Spleen (tissue), 11 donors: Measurements from ENCODE around the gene SEMA6D. TPM values are rescaled to one million over a fixed set of nuclear protein-coding genes. Genes with fewer than 3 reads are reported as not detected.

Experiments used
- DNase-seq: peaks from one replicate; pipeline ENCODE4 v3.0.0-alpha.2; 2020
- H3K27ac ChIP-seq, 8 donors: fragments of 200-600 bp; sonication (generic) in 7 of 8; 1 replicate in 4 of 8; 2 replicates in 4 of 8; pipeline versions ENCODE4 v1.5.0 to v1.8.0; 2016 to 2021; ENCODE audit warnings: inconsistent platforms in 4 of 8, mild to moderate bottlenecking in 4 of 8, moderate library complexity in 1 of 8
- H3K27me3 ChIP-seq, 7 donors: fragments of 200-600 bp; sonication (generic) in 6 of 7; replicated peaks in 1 of 7; 1 replicate in 4 of 7; 2 replicates in 3 of 7; pipeline versions ENCODE4 v1.5.0 to v1.8.0; 2016 to 2021; ENCODE audit warnings: inconsistent platforms in 3 of 7, mild to moderate bottlenecking in 1 of 7
- H3K36me3 ChIP-seq, 6 donors: fragments of 200-600 bp; sonication (generic) in 5 of 6; 1 replicate in 4 of 6; 2 replicates in 2 of 6; pipeline versions ENCODE4 v1.5.0 to v1.8.0; 2016 to 2021; ENCODE audit warnings: inconsistent platforms in 2 of 6
- H3K4me1 ChIP-seq, 6 donors: fragments of 200-600 bp; sonication (generic) in 5 of 6; 1 replicate in 3 of 6; 2 replicates in 3 of 6; pipeline versions ENCODE4 v1.5.0 to v1.8.0; 2016 to 2021; ENCODE audit warnings: inconsistent platforms in 3 of 6
- H3K4me3 ChIP-seq, 8 donors: fragments of 200-600 bp; sonication (generic) in 7 of 8; 1 replicate in 4 of 8; 2 replicates in 4 of 8; pipeline versions ENCODE4 v1.5.0 to v1.8.0; 2016 to 2021; ENCODE audit warnings: inconsistent platforms in 4 of 8, mild to moderate bottlenecking in 4 of 8, moderate library complexity in 2 of 8
- H3K9me3 ChIP-seq, 8 donors: fragments of 200-600 bp; sonication (generic) in 7 of 8; 1 replicate in 4 of 8; 2 replicates in 4 of 8; pipeline versions ENCODE4 v1.5.0 to v1.8.0; 2016 to 2021; ENCODE audit warnings: inconsistent platforms in 4 of 8
- CTCF ChIP-seq, 11 experiments: fragments of 200-600 bp in 7 of 11; fragments of 450-650 bp in 4 of 11; sonication (generic) in 4 of 11; IDR thresholded peaks in 8 of 11; conservative IDR thresholded peaks in 3 of 11; 1 replicate in 7 of 11; 2 replicates in 4 of 11; pipeline versions ENCODE4 v1.4.0 to v1.8.0; 2016 to 2021; ENCODE audit warnings: antibody characterized with exemption in 11 of 11, inconsistent platforms in 4 of 11, mild to moderate bottlenecking in 1 of 11
- POLR2A ChIP-seq, 3 donors: fragments of 450-650 bp; IDR thresholded peaks; one replicate each; pipeline ENCODE4 v1.5.1; 2017; ENCODE audit warnings: antibody characterized with exemption in 3 of 3, mild to moderate bottlenecking in 1 of 3
- POLR2AphosphoS5 ChIP-seq, 3 donors: sonication (generic); formaldehyde crosslinking; IDR thresholded peaks; one replicate each; pipeline ENCODE4 v1.5.1; 2017; ENCODE audit warnings: antibody characterized with exemption in 3 of 3
- WGBS, 5 donors: extraction: QIAGEN DNeasy Blood & Tissue Kit in 3 of 5; methylation state at CpG; one replicate each; pipeline versions ENCODE4 v1.1.5 to v1.1.7; 2013 to 2018; 5-methylcytosine and 5-hydroxymethylcytosine counted together
- intact Hi-C: fragments of 100-400 bp; cut with DNase I; formaldehyde crosslinking; loops from one replicate; pipeline ENCODE4 v1.15.0; 2023; ENCODE audit warnings: low total_unique reads
- polyA plus RNA-seq, 3 donors: library from polyadenylated mRNA; stranded (reverse); fragments of 200-250 nt; gene quantifications; one replicate each; pipeline ENCODE4 v1.2.1, GENCODE V29; 2013
- total RNA-seq, 7 donors: library from RNA; depleted of rRNA in 3 of 7; stranded (reverse); fragments of >200 nt in 3 of 7; fragmentation: NEBNext Ultra II Directional in 4 of 7; extraction: Animal tissue kit (Norgen Biotek cat#: 25700) in 4 of 7; gene quantifications; one replicate each; pipeline versions ENCODE4 v1.1.0 to v1.2.1, GENCODE V29; 2016 to 2021
- donor health status: healthy with polysubstance abuse.
- donor health status: DM: no; HTN: no; CAD: no; lungs with moderate emphysema.
- donor health status: DM: no; HTN: no; CAD: no.
- donor health status: Bipolar disorder and iron deficiency.
- donor health status: healthy.
- donor health status: DM: no; HTN: no; CAD: no.
- donor health status: DM: yes; HTN: yes; CAD: no.

Gene SEMA6D
- total and polyA plus RNA-seq, 10 donors = 0.52 to 6.5 (median 2.3) TPM

DNA sequence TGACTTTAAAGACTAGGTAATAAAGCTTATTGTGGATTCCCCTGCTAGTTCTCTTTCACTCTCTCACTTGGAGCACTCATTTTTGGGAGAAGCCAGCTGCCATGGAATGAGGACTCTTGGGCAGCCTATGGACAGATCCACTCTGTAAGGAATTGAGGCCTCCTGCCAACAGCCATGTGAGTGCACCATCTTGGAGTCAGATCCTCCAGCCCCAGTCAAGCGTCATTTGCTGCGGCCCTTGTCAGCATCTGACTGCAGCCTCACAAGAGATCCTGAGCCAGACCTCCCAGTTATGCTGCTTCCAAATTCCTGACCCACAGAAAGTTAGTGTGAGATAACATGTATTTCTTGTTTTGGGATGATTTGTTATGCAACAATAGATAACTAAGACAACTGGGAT, 101.9 kb downstream of the SEMA6D start:
- peaks cover 0 to 4% (median 0%) of the 10 kb centered on the region in 7 donors for H3K27me3 ChIP-seq
- H3K4me1 ChIP-seq = no peaks in the 10 kb centered on the region
- no peaks in the 10 kb centered on the region for H3K36me3 ChIP-seq
- no peaks in the 10 kb centered on the region for H3K9me3 ChIP-seq
- H3K27ac ChIP-seq = no peak overlapping the region
- TF ChIP-seq POLR2AphosphoS5 (IDR thresholded peaks at IDR 0.05) (no peak), CTCF (IDR thresholded peaks at IDR 0.05 in 8 of 11, conservative IDR thresholded peaks at IDR 0.05 in 3 of 11) (no peak), POLR2A (IDR thresholded peaks at IDR 0.05) (no peak)
- no peak for DNase-seq
- H3K4me3 ChIP-seq = no peak overlapping the region
- intact Hi-C loops = no loop called here
- WGBS, 5 donors = 90 to 100% (median 97%) methylated on average over 2 of the region's 2 CpGs

DNA sequence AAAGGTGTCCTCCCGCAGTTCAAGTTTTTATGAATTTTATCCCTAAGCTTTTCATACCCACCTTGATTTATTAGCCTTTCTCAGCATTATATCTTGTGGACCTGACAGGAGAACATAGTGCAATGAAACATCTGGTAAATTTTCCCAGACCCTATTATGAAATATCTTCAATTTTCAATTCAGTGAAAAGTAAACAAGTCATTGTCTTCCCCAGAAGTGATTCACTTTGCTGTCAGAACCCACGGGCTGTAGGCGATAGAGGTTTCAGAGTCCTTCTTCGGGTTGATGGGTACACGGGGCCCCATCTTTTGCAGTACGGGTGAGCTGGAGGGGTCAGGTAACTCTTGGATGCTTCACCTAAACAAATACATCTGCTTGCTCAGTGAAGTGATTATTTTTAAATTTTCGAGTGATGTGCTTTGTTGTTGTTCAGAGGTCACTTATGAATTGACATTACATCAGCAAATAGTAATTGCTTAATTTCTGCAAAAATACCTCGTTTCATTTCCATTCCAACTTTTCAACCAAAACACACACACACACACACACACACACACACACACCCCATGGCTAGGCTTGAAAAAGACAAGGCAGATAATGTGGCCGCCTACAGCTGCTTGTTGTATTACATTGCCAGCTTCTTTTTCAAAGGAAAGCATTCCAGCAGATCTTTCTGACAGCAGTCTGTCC, 102.9 kb downstream of the SEMA6D start:
- Histone ChIP-seq H3K27me3 (peaks cover 0 to 4% (median 0%) of the 10 kb centered on the region in 7 donors), H3K9me3 (no peaks in the 10 kb centered on the region), H3K4me1 (no peaks in the 10 kb centered on the region), H3K4me3 (no peak overlapping the region), H3K27ac (no peak overlapping the region), H3K36me3 (no peaks in the 10 kb centered on the region)
- WGBS, 5 donors = 69 to 91% (median 86%) methylated on average over 9 of the region's 9 CpGs
- TF ChIP-seq POLR2AphosphoS5 (IDR thresholded peaks at IDR 0.05) (no peak), CTCF (IDR thresholded peaks at IDR 0.05 in 8 of 11, conservative IDR thresholded peaks at IDR 0.05 in 3 of 11) (no peak), POLR2A (IDR thresholded peaks at IDR 0.05) (no peak)
- intact Hi-C loops = no loop called here
- no peak for DNase-seq

DNA sequence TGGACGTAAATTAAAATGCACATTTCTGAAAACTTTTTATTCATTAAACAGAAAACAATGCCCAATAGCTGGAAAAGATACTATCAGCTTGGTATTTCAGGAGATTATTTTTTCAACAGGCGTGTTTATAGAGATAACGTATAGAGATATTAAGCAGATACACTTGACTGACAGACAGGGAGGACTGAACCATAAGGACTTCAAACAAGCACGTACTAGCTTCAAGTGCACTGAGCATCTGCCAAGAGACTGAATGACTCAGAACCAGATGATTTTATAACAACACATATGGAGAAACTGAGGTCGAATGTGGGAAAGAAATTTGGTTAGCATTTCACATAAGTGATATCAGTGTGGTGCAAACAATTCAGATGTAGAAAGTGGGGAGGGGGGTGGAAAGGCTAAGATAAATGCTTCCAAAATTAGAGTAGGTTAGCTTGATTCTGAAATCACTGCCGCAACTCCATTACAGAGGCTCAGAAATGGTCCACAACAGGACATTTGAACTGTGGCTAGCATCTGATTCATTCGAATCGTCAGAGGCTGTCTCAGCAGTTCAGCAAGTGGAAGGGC, 103.5 kb downstream of the SEMA6D start:
- Histone ChIP-seq H3K27me3 (peaks cover 0 to 4% (median 0%) of the 10 kb centered on the region in 7 donors), H3K36me3 (no peaks in the 10 kb centered on the region), H3K9me3 (no peaks in the 10 kb centered on the region), H3K27ac (no peak overlapping the region), H3K4me3 (no peak overlapping the region), H3K4me1 (no peaks in the 10 kb centered on the region)
- intact Hi-C loops = no loop called here
- TF ChIP-seq POLR2AphosphoS5 (IDR thresholded peaks at IDR 0.05) = no peak
- TF ChIP-seq POLR2A (IDR thresholded peaks at IDR 0.05) = no peak
- no peak for TF ChIP-seq CTCF (IDR thresholded peaks at IDR 0.05 in 8 of 11, conservative IDR thresholded peaks at IDR 0.05 in 3 of 11)
- 73 to 82% (median 81%) methylated on average over 8 of the region's 8 CpGs for WGBS, 5 donors
- no peak for DNase-seq

- Histone ChIP-seq H3K27me3 (peaks cover 0 to 4% (median 0%) of the 10 kb centered on the region in 7 donors), H3K4me1 (no peaks in the 10 kb centered on the region), H3K36me3 (no peaks in the 10 kb centered on the region), H3K4me3 (no peak overlapping the region), H3K9me3 (no peaks in the 10 kb centered on the region), H3K27ac (no peak overlapping the region)
- intact Hi-C loops = no loop called here
- no peak for DNase-seq
- WGBS, 5 donors = 87 to 92% (median 88%) methylated on average over 4 of the region's 4 CpGs
- TF ChIP-seq POLR2AphosphoS5 (IDR thresholded peaks at IDR 0.05) (no peak), POLR2A (IDR thresholded peaks at IDR 0.05) (no peak), CTCF (IDR thresholded peaks at IDR 0.05 in 8 of 11, conservative IDR thresholded peaks at IDR 0.05 in 3 of 11) (no peak)
Measured at GRCh38 chr15:47822048-47822447, 104.7 kb downstream of the SEMA6D start.
